SK-N-SH treated with all-trans-retinoic acid at 6 μM for 48 hours (cell line): ENCODE measurements around the gene PTPRCAP.

Experiments
- ATAC-seq: fragments of 200-7000 bp; cut with Tn5 transposase; 3 replicates; pipeline ENCODE4 v1.9.1; 2020; ENCODE audit warnings: mild to moderate bottlenecking, moderate library complexity
- ARNTL ChIP-seq: fragments of 450-650 bp; formaldehyde crosslinking; IDR thresholded peaks from 2 replicates; pipeline ENCODE4 v1.5.0; 2020; ENCODE audit warnings: low read depth, mild to moderate bottlenecking, moderate library complexity, borderline replicate concordance
- BACH2 ChIP-seq: fragments of 250-450 bp; sonication (Bioruptor Pico); IDR thresholded peaks from 2 replicates; pipeline ENCODE4 v1.9.0; 2021; ENCODE audit warnings: mild to moderate bottlenecking, borderline replicate concordance
- CSDC2 ChIP-seq: fragments of 250-450 bp; sonication (Bioruptor Pico); IDR thresholded peaks from 2 replicates; pipeline ENCODE4 v1.5.0; 2020; ENCODE audit warnings: mild to moderate bottlenecking, moderate library complexity
- ESRRG ChIP-seq: fragments of 250-450 bp; sonication (Bioruptor Pico); IDR thresholded peaks from 2 replicates; pipeline ENCODE4 v1.6.1; 2021; ENCODE audit warnings: mild to moderate bottlenecking
- GLIS3 ChIP-seq: fragments of 250-450 bp; sonication (Bioruptor Pico); IDR thresholded peaks from 2 replicates; pipeline ENCODE4 v1.5.0; 2020; ENCODE audit warnings: mild to moderate bottlenecking, moderate library complexity
- ISL1 ChIP-seq: fragments of 250-450 bp; sonication (Bioruptor Pico); IDR thresholded peaks from 2 replicates; pipeline ENCODE4 v2.1.2; 2022; ENCODE audit warnings: mild to moderate bottlenecking, moderate library complexity
- PPARA ChIP-seq: fragments of 250-450 bp; sonication (Bioruptor Pico); IDR thresholded peaks from 2 replicates; pipeline ENCODE4 v1.5.0; 2020; ENCODE audit warnings: mild to moderate bottlenecking, borderline replicate concordance
- RARB ChIP-seq: fragments of 250-450 bp; sonication (Bioruptor Pico); IDR thresholded peaks from 2 replicates; pipeline ENCODE4 v1.8.0; 2021; ENCODE audit warnings: mild to moderate bottlenecking, moderate library complexity
- SNAI2 ChIP-seq: fragments of 250-450 bp; sonication (Bioruptor Pico); IDR thresholded peaks from 2 replicates; pipeline ENCODE4 v1.5.0; 2020; ENCODE audit warnings: mild to moderate bottlenecking, moderate library complexity
- TCF4 ChIP-seq: fragments of 250-450 bp; sonication (Bioruptor Pico); IDR thresholded peaks from 2 replicates; pipeline ENCODE4 v1.8.0; 2021; ENCODE audit warnings: mild to moderate bottlenecking, moderate library complexity, borderline replicate concordance
- TOX ChIP-seq: fragments of 250-450 bp; sonication (Bioruptor Pico); IDR thresholded peaks from 2 replicates; pipeline ENCODE4 v1.8.0; 2021; ENCODE audit warnings: mild to moderate bottlenecking, moderate library complexity, borderline replicate concordance
- ZC3H10 ChIP-seq: fragments of 250-450 bp; sonication (Bioruptor Pico); IDR thresholded peaks from 2 replicates; pipeline ENCODE4 v1.5.1; 2021; ENCODE audit warnings: mild to moderate bottlenecking, moderate library complexity
- ZFP3 ChIP-seq: fragments of 250-450 bp; sonication (Bioruptor Pico); IDR thresholded peaks from 2 replicates; pipeline ENCODE4 v1.5.0; 2020; ENCODE audit warnings: mild to moderate bottlenecking, moderate library complexity
- ZFP30 ChIP-seq: fragments of 450-650 bp; formaldehyde crosslinking; IDR thresholded peaks from 2 replicates; pipeline ENCODE4 v1.5.0; 2022; ENCODE audit warnings: mild to moderate bottlenecking, moderate library complexity
- ZNF565 ChIP-seq: fragments of 450-650 bp; formaldehyde crosslinking; conservative IDR thresholded peaks from 2 replicates; pipeline ENCODE4 v1.5.0; 2020; ENCODE audit warnings: low read depth, mild to moderate bottlenecking, moderate library complexity
- ZNF70 ChIP-seq: fragments of 450-650 bp; formaldehyde crosslinking; IDR thresholded peaks from 2 replicates; pipeline ENCODE4 v1.5.0; 2020; ENCODE audit warnings: mild to moderate bottlenecking, moderate library complexity
- ZNF8 ChIP-seq: fragments of 450-650 bp; formaldehyde crosslinking; IDR thresholded peaks from 2 replicates; pipeline ENCODE4 v1.5.0; 2020; ENCODE audit warnings: mild to moderate bottlenecking, moderate library complexity
- TF ChIP-seq, protein P1 (sequence below): fragments of 250-450 bp; sonication (Bioruptor Pico); IDR thresholded peaks from 2 replicates; pipeline ENCODE4 v1.5.1; 2021; ENCODE audit warnings: mild to moderate bottlenecking, moderate library complexity
- TF ChIP-seq, protein P2 (sequence below): fragments of 250-450 bp; sonication (Bioruptor Pico); IDR thresholded peaks from 2 replicates; pipeline ENCODE4 v1.5.1; 2020; ENCODE audit warnings: low read depth, mild to moderate bottlenecking, moderate library complexity
- TF ChIP-seq, protein P3 (sequence below): fragments of 250-450 bp; sonication (Bioruptor Pico); IDR thresholded peaks from 2 replicates; pipeline ENCODE4 v1.8.0; 2020; ENCODE audit warnings: mild to moderate bottlenecking, moderate library complexity, borderline replicate concordance
- TF ChIP-seq, protein P4 (sequence below): fragments of 250-450 bp; sonication (Bioruptor Pico); IDR thresholded peaks from 2 replicates; pipeline ENCODE4 v1.5.0; 2020; ENCODE audit warnings: mild to moderate bottlenecking, moderate library complexity

Gene PTPRCAP

DNA sequence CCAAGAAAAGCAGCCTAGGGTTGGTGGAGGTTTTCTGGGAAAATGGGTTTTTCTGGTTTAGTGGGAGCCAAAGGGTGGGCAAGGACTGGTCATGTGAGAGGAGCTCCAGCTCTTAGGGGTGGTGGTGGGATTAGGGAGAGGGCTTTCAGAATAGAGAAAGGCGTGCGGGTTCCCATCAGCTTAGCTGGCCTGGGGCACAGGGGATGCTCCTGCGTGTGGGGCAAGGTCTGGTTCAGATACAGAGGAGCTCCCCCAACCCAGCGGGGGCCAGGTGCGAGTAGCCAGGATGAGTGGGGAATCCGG is 30.9 kb upstream of the PTPRCAP start:
- peak; percentile 9 for ATAC-seq
- no peak for TF ChIP-seq ZFP30 (CRISPR knock-in tag)
- no peak for TF ChIP-seq GLIS3
- TF ChIP-seq, protein P1, sequence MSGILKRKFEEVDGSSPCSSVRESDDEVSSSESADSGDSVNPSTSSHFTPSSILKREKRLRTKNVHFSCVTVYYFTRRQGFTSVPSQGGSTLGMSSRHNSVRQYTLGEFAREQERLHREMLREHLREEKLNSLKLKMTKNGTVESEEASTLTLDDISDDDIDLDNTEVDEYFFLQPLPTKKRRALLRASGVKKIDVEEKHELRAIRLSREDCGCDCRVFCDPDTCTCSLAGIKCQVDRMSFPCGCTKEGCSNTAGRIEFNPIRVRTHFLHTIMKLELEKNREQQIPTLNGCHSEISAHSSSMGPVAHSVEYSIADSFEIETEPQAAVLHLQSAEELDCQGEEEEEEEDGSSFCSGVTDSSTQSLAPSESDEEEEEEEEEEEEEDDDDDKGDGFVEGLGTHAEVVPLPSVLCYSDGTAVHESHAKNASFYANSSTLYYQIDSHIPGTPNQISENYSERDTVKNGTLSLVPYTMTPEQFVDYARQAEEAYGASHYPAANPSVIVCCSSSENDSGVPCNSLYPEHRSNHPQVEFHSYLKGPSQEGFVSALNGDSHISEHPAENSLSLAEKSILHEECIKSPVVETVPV: no peak
- no peak for TF ChIP-seq PPARA (CRISPR knock-in tag)
- TF ChIP-seq SNAI2 (CRISPR knock-in tag): no peak
- TF ChIP-seq, protein P2, sequence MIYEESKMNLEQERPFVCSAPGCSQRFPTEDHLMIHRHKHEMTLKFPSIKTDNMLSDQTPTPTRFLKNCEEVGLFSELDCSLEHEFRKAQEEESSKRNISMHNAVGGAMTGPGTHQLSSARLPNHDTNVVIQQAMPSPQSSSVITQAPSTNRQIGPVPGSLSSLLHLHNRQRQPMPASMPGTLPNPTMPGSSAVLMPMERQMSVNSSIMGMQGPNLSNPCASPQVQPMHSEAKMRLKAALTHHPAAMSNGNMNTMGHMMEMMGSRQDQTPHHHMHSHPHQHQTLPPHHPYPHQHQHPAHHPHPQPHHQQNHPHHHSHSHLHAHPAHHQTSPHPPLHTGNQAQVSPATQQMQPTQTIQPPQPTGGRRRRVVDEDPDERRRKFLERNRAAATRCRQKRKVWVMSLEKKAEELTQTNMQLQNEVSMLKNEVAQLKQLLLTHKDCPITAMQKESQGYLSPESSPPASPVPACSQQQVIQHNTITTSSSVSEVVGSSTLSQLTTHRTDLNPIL (CRISPR knock-in tag): no peak
- no peak for TF ChIP-seq ZFP3 (CRISPR knock-in tag)
- no peak for TF ChIP-seq BACH2 (CRISPR knock-in tag)
- no peak for TF ChIP-seq ZNF8 (CRISPR knock-in tag)
- TF ChIP-seq ZNF70 (CRISPR knock-in tag): no peak
- no peak for TF ChIP-seq ARNTL (CRISPR knock-in tag)
- no peak for TF ChIP-seq RARB (CRISPR knock-in tag)
- no peak for TF ChIP-seq ISL1 (CRISPR knock-in tag)
- TF ChIP-seq, protein P3, sequence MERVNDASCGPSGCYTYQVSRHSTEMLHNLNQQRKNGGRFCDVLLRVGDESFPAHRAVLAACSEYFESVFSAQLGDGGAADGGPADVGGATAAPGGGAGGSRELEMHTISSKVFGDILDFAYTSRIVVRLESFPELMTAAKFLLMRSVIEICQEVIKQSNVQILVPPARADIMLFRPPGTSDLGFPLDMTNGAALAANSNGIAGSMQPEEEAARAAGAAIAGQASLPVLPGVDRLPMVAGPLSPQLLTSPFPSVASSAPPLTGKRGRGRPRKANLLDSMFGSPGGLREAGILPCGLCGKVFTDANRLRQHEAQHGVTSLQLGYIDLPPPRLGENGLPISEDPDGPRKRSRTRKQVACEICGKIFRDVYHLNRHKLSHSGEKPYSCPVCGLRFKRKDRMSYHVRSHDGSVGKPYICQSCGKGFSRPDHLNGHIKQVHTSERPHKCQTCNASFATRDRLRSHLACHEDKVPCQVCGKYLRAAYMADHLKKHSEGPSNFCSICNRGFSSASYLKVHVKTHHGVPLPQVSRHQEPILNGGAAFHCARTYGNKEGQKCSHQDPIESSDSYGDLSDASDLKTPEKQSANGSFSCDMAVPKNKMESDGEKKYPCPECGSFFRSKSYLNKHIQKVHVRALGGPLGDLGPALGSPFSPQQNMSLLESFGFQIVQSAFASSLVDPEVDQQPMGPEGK (CRISPR knock-in tag): no peak
- no peak for TF ChIP-seq ZNF565
- TF ChIP-seq ZC3H10 (CRISPR knock-in tag): no peak
- TF ChIP-seq ESRRG: no peak

DNA sequence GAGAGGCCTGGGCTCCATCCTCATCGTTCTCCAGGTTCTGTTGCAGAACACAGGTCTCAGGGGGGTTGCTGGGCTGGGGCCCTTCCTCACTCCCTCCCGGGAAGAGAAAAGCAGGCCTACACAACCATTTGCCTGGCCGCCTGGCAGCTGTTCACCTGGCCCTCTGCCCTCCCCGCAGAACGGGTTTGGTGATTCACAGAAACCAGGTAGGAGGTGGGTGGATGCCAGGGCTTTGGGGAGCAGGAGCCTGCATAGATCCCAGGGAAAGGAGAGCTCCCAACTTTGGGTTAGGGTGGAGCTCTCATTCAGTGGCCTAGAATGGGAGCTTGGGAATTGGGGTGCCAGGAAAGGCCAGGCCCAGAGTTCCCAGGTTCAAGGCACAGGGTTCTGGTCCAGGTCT is 30.6 kb upstream of the PTPRCAP start:
- TF ChIP-seq ZFP30 (CRISPR knock-in tag) (no peak), GLIS3 (no peak), ZFP3 (CRISPR knock-in tag) (no peak), CSDC2 (no peak), ZC3H10 (CRISPR knock-in tag) (no peak), TOX (CRISPR knock-in tag) (no peak), PPARA (CRISPR knock-in tag) (no peak), TCF4 (no peak), ISL1 (CRISPR knock-in tag) (no peak), ZNF70 (CRISPR knock-in tag) (no peak), ZNF8 (CRISPR knock-in tag) (no peak), RARB (CRISPR knock-in tag) (no peak), ESRRG (no peak)
- TF ChIP-seq, protein P1: no peak
- TF ChIP-seq, protein P4, sequence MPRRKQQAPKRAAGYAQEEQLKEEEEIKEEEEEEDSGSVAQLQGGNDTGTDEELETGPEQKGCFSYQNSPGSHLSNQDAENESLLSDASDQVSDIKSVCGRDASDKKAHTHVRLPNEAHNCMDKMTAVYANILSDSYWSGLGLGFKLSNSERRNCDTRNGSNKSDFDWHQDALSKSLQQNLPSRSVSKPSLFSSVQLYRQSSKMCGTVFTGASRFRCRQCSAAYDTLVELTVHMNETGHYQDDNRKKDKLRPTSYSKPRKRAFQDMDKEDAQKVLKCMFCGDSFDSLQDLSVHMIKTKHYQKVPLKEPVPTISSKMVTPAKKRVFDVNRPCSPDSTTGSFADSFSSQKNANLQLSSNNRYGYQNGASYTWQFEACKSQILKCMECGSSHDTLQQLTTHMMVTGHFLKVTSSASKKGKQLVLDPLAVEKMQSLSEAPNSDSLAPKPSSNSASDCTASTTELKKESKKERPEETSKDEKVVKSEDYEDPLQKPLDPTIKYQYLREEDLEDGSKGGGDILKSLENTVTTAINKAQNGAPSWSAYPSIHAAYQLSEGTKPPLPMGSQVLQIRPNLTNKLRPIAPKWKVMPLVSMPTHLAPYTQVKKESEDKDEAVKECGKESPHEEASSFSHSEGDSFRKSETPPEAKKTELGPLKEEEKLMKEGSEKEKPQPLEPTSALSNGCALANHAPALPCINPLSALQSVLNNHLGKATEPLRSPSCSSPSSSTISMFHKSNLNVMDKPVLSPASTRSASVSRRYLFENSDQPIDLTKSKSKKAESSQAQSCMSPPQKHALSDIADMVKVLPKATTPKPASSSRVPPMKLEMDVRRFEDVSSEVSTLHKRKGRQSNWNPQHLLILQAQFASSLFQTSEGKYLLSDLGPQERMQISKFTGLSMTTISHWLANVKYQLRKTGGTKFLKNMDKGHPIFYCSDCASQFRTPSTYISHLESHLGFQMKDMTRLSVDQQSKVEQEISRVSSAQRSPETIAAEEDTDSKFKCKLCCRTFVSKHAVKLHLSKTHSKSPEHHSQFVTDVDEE (CRISPR knock-in tag): no peak
- TF ChIP-seq, protein P2 (CRISPR knock-in tag): no peak
- TF ChIP-seq, protein P3 (CRISPR knock-in tag): no peak
- TF ChIP-seq, all 23 proteins: peak for 0
- ATAC-seq: no peak
